ENCODE results near the gene ZNF638.

GRCh38 chr2:71358931-71359671 is 27.5 kb downstream of the ZNF638 start:
- TF ChIP-seq CTCF (IDR thresholded peaks at IDR 0.05 in 2 of 3, conservative IDR thresholded peaks at IDR 0.05 in 1 of 3; ENCODE audit: control insufficient read depth in 2 of 3, extremely low read depth in 1 of 3, insufficient read depth in 1 of 3, low read depth in 3 of 3, low read length in 3 of 3) (no peak), TCF7 (IDR thresholded peaks at IDR 0.05; ENCODE audit: borderline replicate concordance) (no peak)

Measured in GM12878 (cell line).